ENCODE results near the gene ZSCAN2.

DNA sequence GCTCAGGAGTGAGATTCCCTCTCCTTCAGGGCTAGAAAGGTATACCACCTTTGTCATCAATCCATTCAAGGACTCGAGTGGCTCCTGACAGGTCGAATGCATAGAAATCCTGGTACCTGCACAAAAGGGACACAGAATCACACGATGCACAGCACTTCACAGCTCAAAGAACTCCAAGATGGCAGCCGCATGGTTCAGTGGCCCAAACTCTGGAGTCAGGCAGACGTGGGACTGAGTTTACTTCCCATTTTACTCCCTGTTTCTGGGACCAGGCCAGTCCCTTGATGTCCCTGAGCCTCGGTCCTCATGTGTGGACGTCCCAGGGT, 52.7 kb downstream of the ZSCAN2 start:
- TF ChIP-seq, protein P1, sequence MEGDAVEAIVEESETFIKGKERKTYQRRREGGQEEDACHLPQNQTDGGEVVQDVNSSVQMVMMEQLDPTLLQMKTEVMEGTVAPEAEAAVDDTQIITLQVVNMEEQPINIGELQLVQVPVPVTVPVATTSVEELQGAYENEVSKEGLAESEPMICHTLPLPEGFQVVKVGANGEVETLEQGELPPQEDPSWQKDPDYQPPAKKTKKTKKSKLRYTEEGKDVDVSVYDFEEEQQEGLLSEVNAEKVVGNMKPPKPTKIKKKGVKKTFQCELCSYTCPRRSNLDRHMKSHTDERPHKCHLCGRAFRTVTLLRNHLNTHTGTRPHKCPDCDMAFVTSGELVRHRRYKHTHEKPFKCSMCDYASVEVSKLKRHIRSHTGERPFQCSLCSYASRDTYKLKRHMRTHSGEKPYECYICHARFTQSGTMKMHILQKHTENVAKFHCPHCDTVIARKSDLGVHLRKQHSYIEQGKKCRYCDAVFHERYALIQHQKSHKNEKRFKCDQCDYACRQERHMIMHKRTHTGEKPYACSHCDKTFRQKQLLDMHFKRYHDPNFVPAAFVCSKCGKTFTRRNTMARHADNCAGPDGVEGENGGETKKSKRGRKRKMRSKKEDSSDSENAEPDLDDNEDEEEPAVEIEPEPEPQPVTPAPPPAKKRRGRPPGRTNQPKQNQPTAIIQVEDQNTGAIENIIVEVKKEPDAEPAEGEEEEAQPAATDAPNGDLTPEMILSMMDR (IDR thresholded peaks at IDR 0.05; ENCODE audit: low read length): no peak
- TF ChIP-seq EZH2 (optimal IDR thresholded peaks at IDR 0.05; ENCODE audit: low read depth, low read length): no peak
- TF ChIP-seq EZH2phosphoT487 (IDR thresholded peaks at IDR 0.05; ENCODE audit: low read length): no peak

All from MM.1S (cell line).